ENCODE data around the gene SKAP2. TPM values are rescaled to one million over a fixed set of nuclear protein-coding genes. Genes with fewer than 3 reads are reported as not detected.

Gene SKAP2
- total and polyA plus RNA-seq, 2 donors (not counting 3 experiments of a cell fraction or from before 2014, with no cell fraction given), result 4.0 to 27.6 TPM

DNA sequence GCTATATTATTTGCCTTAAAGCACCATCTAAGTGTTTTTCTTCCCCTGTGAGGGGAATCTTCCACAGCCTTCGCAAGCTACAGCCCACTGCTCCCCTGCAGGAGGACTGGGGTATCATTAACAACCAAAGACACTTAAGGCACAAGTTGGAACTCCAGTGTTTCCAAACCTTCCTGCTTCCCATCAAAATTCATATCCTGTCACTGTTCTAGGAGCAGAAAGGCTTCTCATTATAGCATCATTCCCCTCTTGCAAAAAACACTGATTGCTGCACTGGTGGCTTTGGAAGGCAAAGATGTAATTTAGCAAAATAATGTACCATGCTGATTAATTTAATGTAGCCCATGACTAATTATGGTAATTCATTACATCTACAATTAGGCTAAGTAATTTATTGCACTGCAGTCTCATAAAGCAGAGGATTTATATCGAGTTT, 207.2 kb downstream of the SKAP2 start:
- no peak for DNase-seq (ENCODE audit: low read depth, low spot score)
- Histone ChIP-seq H3K79me2 (ENCODE audit: control insufficient read depth, insufficient read depth, low read length) (no peaks in the 10 kb centered on the region), H3K4me3 (replicated peaks in 1 of 3; ENCODE audit: insufficient read depth in 1 of 3, low read depth in 1 of 3, low read length in 3 of 3) (no peak overlapping the region), H3K27ac (ENCODE audit: insufficient read depth, low read depth, low read length) (no peak overlapping the region), H3K9me1 (replicated peaks; ENCODE audit: control insufficient read depth, extremely low read depth, insufficient read depth, low read length) (no peaks in the 10 kb centered on the region), H3K4me2 (ENCODE audit: insufficient read depth, low read length) (no peak overlapping the region), H3K9ac (replicated peaks; ENCODE audit: extremely low read depth, insufficient read depth, low read length) (no peak overlapping the region), H3K9me3 (replicated peaks; ENCODE audit: control insufficient read depth, insufficient read depth, low read length) (no peaks in the 10 kb centered on the region), H2AFZ (ENCODE audit: low read depth, low read length) (no peak overlapping the region), H4K20me1 (replicated peaks; ENCODE audit: control insufficient read depth, extremely low read depth, insufficient read depth, low read length) (no peaks in the 10 kb centered on the region), H3K36me3 (ENCODE audit: control insufficient read depth in 2 of 2, extremely low read depth in 1 of 2, insufficient read depth in 2 of 2, low read length in 2 of 2) (no peaks in the 10 kb centered on the region), H3K4me1 (ENCODE audit: control insufficient read depth, extremely low read depth, insufficient read depth, low read length) (peaks cover 10% of the 10 kb centered on the region), H3K27me3 (ENCODE audit: control insufficient read depth in 2 of 2, insufficient read depth in 2 of 2, low read length in 2 of 2) (no peaks in the 10 kb centered on the region)
- dilution Hi-C loops (cut with MboI; ENCODE audit: extremely low pct_ligation_motif_present, low sequenced_read_pairs) (no loop called here), intact Hi-C loops (cut with micrococcal nuclease) (no loop called here)
- no peak for FAIRE-seq
- CTCF ChIA-PET, result interaction anchor here (2.3 to 2.7 kb wide), 2 partner anchors 10 to 288 kb away, joined by 12 to 14 read pairs; no protein-coding TSS in a partner anchor
- POLR2A ChIA-PET, result interaction anchor here (0.6 kb wide), 1 partner anchor 280 kb away, joined by 4 read pairs; no protein-coding TSS in a partner anchor
- TF ChIP-seq POLR2A (IDR thresholded peaks at IDR 0.05; ENCODE audit: low read depth, low read length) (no peak), GATA2 (IDR thresholded peaks at IDR 0.05; ENCODE audit: insufficient read depth, insufficient read length, low read depth, low read length) (no peak), FOS (IDR thresholded peaks at IDR 0.05; ENCODE audit: borderline replicate concordance, insufficient read depth, low read length) (no peak), MYC (IDR thresholded peaks at IDR 0.05; ENCODE audit: low read depth, low read length) (no peak), JUN (IDR thresholded peaks at IDR 0.05; ENCODE audit: borderline replicate concordance, insufficient read depth, insufficient read length, low read depth) (no peak), POLR2AphosphoS5 (IDR thresholded peaks at IDR 0.05; ENCODE audit: insufficient read depth, low read depth, low read length) (no peak), EZH2 (IDR thresholded peaks at IDR 0.05; ENCODE audit: borderline replicate concordance, low read depth, low read length, severe bottlenecking) (no peak), CTCF (IDR thresholded peaks at IDR 0.05; ENCODE audit: extremely low read depth in 1 of 2, insufficient read depth in 1 of 2, low read depth in 1 of 2, low read length in 2 of 2) (no peak)
- TF ChIP-seq, protein P1, sequence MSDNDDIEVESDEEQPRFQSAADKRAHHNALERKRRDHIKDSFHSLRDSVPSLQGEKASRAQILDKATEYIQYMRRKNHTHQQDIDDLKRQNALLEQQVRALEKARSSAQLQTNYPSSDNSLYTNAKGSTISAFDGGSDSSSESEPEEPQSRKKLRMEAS (IDR thresholded peaks at IDR 0.05; ENCODE audit: insufficient read depth, insufficient read length), result no peak
- BruUV-seq (replicated peaks), result no TSS peak
